Measurements from ENCODE around the gene ZNF485.
"Not testable (repeated sequence)": the region's sequence is repeated elsewhere in the genome, so short reads cannot be mapped to it uniquely, and the experiment has no call there.

Gene ZNF485

GRCh38 chr10:43607199-43607573, 948 bp downstream of the ZNF485 start:
- no peak for DNase-seq

- no peak for DNase-seq
Measured at GRCh38 chr10:43610636-43611035, 4.4 kb downstream of the ZNF485 start.

GRCh38 chr10:43616697-43617370, 10.6 kb downstream of the ZNF485 start:
- DNase-seq = no peak

GRCh38 chr10:43619368-43619767, 13.1 kb downstream of the ZNF485 start:
- no peak for DNase-seq

- no peak for DNase-seq
Measured at GRCh38 chr10:43622038-43622437, 15.8 kb downstream of the ZNF485 start.

GRCh38 chr10:43623351-43623750, 17.1 kb downstream of the ZNF485 start:
- DNase-seq = no peak

GRCh38 chr10:43627942-43628341, 21.7 kb downstream of the ZNF485 start:
- DNase-seq = no peak

GRCh38 chr10:43628956-43629355, 22.7 kb downstream of the ZNF485 start:
- DNase-seq = no peak

GRCh38 chr10:43635816-43636215, 29.6 kb downstream of the ZNF485 start:
- not testable (repeated sequence) for DNase-seq

GRCh38 chr10:43640603-43641002, 34.4 kb downstream of the ZNF485 start:
- DNase-seq = no peak

- DNase-seq = no peak
Measured at GRCh38 chr10:43644252-43644651, 38.0 kb downstream of the ZNF485 start.

GRCh38 chr10:43645866-43646265, 39.6 kb downstream of the ZNF485 start:
- no peak for DNase-seq

GRCh38 chr10:43647576-43647975, 41.3 kb downstream of the ZNF485 start:
- no peak for DNase-seq

GRCh38 chr10:43648095-43648397, 41.8 kb downstream of the ZNF485 start:
- DNase-seq = no peak

GRCh38 chr10:43648398-43649184, 42.4 kb downstream of the ZNF485 start, which contains the start of gene ZNF32:
Gene ZNF32 (minus strand): TSS chr10:43648881. CDS start chr10:43646133, 2,748 bp downstream.
- peak; percentile 79 to 80 for DNase-seq

- DNase-seq = no peak
Measured at GRCh38 chr10:43649185-43649523, 42.9 kb downstream of the ZNF485 start.

GRCh38 chr10:43653746-43654145, 47.5 kb downstream of the ZNF485 start:
- DNase-seq = no peak

- no peak for DNase-seq
Measured at GRCh38 chr10:43655311-43655710, 49.1 kb downstream of the ZNF485 start.

GRCh38 chr10:43658227-43658626, 52.0 kb downstream of the ZNF485 start:
- no peak for DNase-seq

- DNase-seq = no peak
Measured at GRCh38 chr10:43665054-43665453, 58.8 kb downstream of the ZNF485 start.

- DNase-seq = no peak
Measured at GRCh38 chr10:43666552-43666951, 60.3 kb downstream of the ZNF485 start.

- no peak for DNase-seq
Measured at GRCh38 chr10:43667317-43667731, 61.1 kb downstream of the ZNF485 start.
